Ovary (tissue), 9 donors: ENCODE results near the gene ZNF80. TPM values are rescaled to one million over a fixed set of nuclear protein-coding genes. Genes with fewer than 3 reads are reported as not detected.

Source experiments
- DNase-seq, 5 donors: peaks; one replicate each; pipeline ENCODE4 v3.0.0-alpha.2; 2019 to 2020
- H3K27ac ChIP-seq, 2 donors: fragments of 200-600 bp; one replicate each; pipeline versions ENCODE4 v1.5.1 to v1.8.0; 2019 to 2022
- H3K27me3 ChIP-seq: fragments of 200-600 bp; one replicate; pipeline ENCODE4 v1.8.0; 2022
- H3K36me3 ChIP-seq: fragments of 200-600 bp; sonication (generic); one replicate; pipeline ENCODE4 v1.5.1; 2019
- H3K4me1 ChIP-seq: one replicate; pipeline ENCODE4 v1.8.1; 2013; ENCODE audit warnings: mild to moderate bottlenecking, moderate library complexity; ENCODE audit not compliant: insufficient read depth
- H3K4me3 ChIP-seq: fragments of 200-600 bp; sonication (generic); one replicate; pipeline ENCODE4 v1.5.1; 2017
- H3K9me3 ChIP-seq, 2 donors: fragments of 200-600 bp in 1 of 2; sonication (generic) in 1 of 2; one replicate each; pipeline versions ENCODE4 v1.5.1 to v1.8.1; 2013 to 2019; ENCODE audit warnings: mild to moderate bottlenecking in 1 of 2, moderate library complexity in 1 of 2
- EP300 ChIP-seq: sonication (generic); formaldehyde crosslinking; IDR thresholded peaks from one replicate; pipeline ENCODE4 v1.6.1; 2017; ENCODE audit warnings: antibody characterized with exemption
- POLR2A ChIP-seq: fragments of 450-650 bp; IDR thresholded peaks from one replicate; pipeline ENCODE4 v1.6.1; 2017; ENCODE audit warnings: antibody characterized with exemption, mild to moderate bottlenecking, moderate library complexity
- WGBS, 3 donors: extraction: QIAGEN DNeasy Blood & Tissue Kit in 1 of 3; methylation state at CpG; one replicate each; pipeline versions ENCODE4 v1.1.5 to v1.1.7; 2013 to 2017; 5-methylcytosine and 5-hydroxymethylcytosine counted together
- intact Hi-C, 4 donors: fragments of 100-400 bp; cut with DNase I; formaldehyde crosslinking; loops; one replicate each; pipeline versions ENCODE4 v1.11.0 to v1.15.1; 2022 to 2023
- polyA plus RNA-seq, 2 donors: library from polyadenylated mRNA; stranded (reverse); fragments of 200-250 nt in 1 of 2; fragments of 350-450 nt in 1 of 2; fragmentation: Illumina TruSeq in 1 of 2; extraction: RNeasy Lipid Tissue Mini Kit (QIAGEN cat#74804) in 1 of 2; gene quantifications; one replicate each; pipeline ENCODE4 v1.2.3, GENCODE V29; 2013 to 2014
- total RNA-seq, 7 donors: library from RNA; depleted of rRNA in 2 of 7; stranded (reverse); fragments of >200 nt in 2 of 7; fragmentation: NEBNext Ultra II Directional in 3 of 7; extraction: Animal tissue kit (Norgen Biotek cat#: 25700) in 3 of 7; gene quantifications; one replicate each; pipeline versions ENCODE4 v1.1.0 to v1.2.4, GENCODE V29; 2016 to 2023
- TF ChIP-seq, protein P1 (sequence below), 3 donors: fragments of 450-650 bp in 2 of 3; fragments of 200-600 bp in 1 of 3; IDR thresholded peaks; one replicate each; pipeline versions ENCODE4 v1.5.1 to v1.8.0; 2016 to 2022; ENCODE audit warnings: antibody characterized with exemption in 3 of 3, mild to moderate bottlenecking in 1 of 3
- donor health status: DM: no; HTN: no; CAD: no; lungs with moderate emphysema.
- donor health status: DM: no; HTN: no; CAD: no.
- donor health status: Bipolar disorder and iron deficiency.
- donor health status: DM: yes; HTN: yes; CAD: no.
- donor health status: DM: no; HTN: no; CAD: no.
- donor health status: DM: yes; HTN: yes; CAD: no.

Gene ZNF80
- total and polyA plus RNA-seq, 9 donors: 0.02 to 0.12 TPM; not detected in 7

DNA sequence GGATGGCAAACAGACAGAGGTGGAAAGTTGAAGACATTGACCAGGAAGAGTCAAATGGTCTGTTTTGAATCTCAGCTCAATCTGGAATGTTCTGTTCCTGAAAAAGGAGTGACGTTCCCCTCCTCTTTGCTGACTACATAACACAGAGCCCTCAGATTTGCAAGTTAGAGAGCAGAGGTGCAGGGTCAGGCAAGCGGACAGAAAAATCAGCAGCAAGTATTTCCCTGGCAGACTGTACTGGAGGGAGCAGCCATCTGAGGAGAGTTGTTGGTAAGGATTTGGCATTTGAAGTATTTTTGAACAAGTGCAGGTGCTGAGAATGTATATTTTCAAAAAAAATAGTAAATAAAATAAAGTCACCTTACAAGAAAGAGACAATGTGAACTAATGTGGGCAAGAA lies 17.6 kb downstream of the ZNF80 start:
- H3K9me3 ChIP-seq: no peaks in the 10 kb centered on the region
- no peak overlapping the region for H3K27ac ChIP-seq
- TF ChIP-seq, protein P1, sequence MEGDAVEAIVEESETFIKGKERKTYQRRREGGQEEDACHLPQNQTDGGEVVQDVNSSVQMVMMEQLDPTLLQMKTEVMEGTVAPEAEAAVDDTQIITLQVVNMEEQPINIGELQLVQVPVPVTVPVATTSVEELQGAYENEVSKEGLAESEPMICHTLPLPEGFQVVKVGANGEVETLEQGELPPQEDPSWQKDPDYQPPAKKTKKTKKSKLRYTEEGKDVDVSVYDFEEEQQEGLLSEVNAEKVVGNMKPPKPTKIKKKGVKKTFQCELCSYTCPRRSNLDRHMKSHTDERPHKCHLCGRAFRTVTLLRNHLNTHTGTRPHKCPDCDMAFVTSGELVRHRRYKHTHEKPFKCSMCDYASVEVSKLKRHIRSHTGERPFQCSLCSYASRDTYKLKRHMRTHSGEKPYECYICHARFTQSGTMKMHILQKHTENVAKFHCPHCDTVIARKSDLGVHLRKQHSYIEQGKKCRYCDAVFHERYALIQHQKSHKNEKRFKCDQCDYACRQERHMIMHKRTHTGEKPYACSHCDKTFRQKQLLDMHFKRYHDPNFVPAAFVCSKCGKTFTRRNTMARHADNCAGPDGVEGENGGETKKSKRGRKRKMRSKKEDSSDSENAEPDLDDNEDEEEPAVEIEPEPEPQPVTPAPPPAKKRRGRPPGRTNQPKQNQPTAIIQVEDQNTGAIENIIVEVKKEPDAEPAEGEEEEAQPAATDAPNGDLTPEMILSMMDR (IDR thresholded peaks at IDR 0.05): no peak
- no peak for TF ChIP-seq EP300
- no peak for TF ChIP-seq POLR2A
- no peak for DNase-seq
- no peaks in the 10 kb centered on the region for H3K4me1 ChIP-seq
- WGBS, 3 donors: 25 to 50% (median 31%) methylated on average over 2 of the region's 2 CpGs
- H3K36me3 ChIP-seq: no peaks in the 10 kb centered on the region
- intact Hi-C loops: no loop called here
- no peaks in the 10 kb centered on the region for H3K27me3 ChIP-seq
- H3K4me3 ChIP-seq: no peak overlapping the region

DNA sequence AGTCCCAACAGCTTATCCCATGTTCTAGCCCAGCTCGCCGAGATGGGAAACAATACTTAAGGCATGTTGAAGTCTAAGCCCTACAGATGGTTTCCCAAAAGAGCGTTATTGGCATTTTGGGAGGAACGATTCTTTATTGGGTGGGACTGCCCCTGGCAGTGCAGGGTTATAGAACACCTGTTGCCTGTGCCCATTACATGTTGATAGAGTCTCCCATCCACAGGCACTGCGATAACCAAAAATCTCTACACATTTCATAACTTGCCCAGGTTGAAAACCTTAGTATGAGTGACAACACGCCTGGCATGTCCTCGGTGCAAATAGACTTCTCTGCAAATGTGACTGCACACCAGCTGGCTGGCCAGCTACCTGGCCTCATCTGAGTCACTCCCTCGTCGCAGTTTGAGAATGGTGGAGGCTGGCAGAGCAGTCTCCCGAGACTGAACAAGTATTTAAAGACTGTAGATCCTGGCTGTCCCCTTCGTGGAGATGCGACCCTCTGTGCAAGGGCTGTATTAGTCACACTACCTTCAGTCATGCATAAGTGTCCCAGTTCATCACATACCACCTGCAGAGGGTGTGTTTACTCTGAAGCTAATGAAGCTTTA lies 18.7 kb downstream of the ZNF80 start:
- intact Hi-C loops: no loop called here
- H3K4me3 ChIP-seq: no peak overlapping the region
- DNase-seq: no peak
- no peak for TF ChIP-seq POLR2A
- TF ChIP-seq EP300: no peak
- TF ChIP-seq, protein P1 (IDR thresholded peaks at IDR 0.05): no peak
- WGBS, 3 donors: 84 to 87% (median 85%) methylated on average over 12 of the region's 12 CpGs
- no peaks in the 10 kb centered on the region for H3K27me3 ChIP-seq
- no peaks in the 10 kb centered on the region for H3K4me1 ChIP-seq
- no peaks in the 10 kb centered on the region for H3K9me3 ChIP-seq
- no peaks in the 10 kb centered on the region for H3K36me3 ChIP-seq
- H3K27ac ChIP-seq: no peak overlapping the region

DNA sequence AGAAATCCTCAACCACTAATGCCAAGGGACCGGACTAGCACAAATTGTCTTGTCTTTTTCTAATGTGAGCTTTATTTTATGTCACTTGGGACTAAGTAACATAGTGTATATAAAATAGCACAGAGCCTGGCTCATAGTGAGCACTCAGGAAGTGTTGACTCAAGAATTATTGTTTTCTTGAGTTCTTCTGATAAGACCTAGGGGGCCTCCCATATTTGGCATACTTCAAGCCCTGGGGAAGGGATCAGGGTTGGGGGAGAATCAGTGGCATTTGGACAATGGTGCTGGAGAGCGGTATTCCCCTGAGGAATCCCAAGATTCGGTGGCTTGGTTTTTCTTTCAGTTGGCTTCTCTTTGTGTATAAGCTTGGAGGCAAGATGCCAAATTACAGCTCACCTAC lies 19.4 kb downstream of the ZNF80 start:
- Histone ChIP-seq H3K4me3 (no peak overlapping the region), H3K27ac (no peak overlapping the region), H3K27me3 (no peaks in the 10 kb centered on the region), H3K9me3 (no peaks in the 10 kb centered on the region), H3K4me1 (no peaks in the 10 kb centered on the region), H3K36me3 (no peaks in the 10 kb centered on the region)
- 88 to 91% (median 90%) methylated on average over 3 of the region's 3 CpGs for WGBS, 3 donors
- intact Hi-C loops: no loop called here
- no peak for DNase-seq
- TF ChIP-seq POLR2A (no peak), EP300 (no peak)
- TF ChIP-seq, protein P1 (IDR thresholded peaks at IDR 0.05): no peak

DNA sequence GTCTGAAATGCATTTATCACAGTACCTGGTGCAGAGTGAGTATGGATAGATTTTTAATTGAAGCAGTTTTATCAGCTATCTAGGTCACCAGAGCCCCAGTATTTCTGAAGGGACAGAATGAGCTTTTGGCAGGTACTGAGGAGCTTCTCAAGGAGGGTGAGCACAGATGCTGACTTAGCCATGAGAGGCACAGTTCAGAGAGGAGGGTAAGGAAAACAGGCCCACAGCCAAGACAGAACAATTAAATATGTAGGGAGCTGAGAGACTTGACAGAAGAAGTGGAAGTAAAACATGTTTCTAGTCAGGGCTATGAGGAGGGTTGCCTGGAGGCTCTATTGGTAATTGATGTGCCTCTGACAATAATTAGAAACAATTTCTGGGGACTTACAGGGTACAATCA lies 20.1 kb downstream of the ZNF80 start:
- no peak for DNase-seq
- intact Hi-C loops: no loop called here
- H3K4me1 ChIP-seq: no peaks in the 10 kb centered on the region

More for the DNA sequence above, 20.1 kb downstream of the ZNF80 start:
- H3K27me3 ChIP-seq: no peaks in the 10 kb centered on the region
- TF ChIP-seq EP300: no peak
- TF ChIP-seq, protein P1 (IDR thresholded peaks at IDR 0.05): no peak
- TF ChIP-seq POLR2A: no peak
- no peaks in the 10 kb centered on the region for H3K36me3 ChIP-seq
- H3K4me3 ChIP-seq: no peak overlapping the region
- H3K9me3 ChIP-seq: no peaks in the 10 kb centered on the region
- H3K27ac ChIP-seq: no peak overlapping the region
